Astrocyte (in vitro differentiated cells and primary cell): ENCODE measurements around the gene RALBP1. TPM values are rescaled to one million over a fixed set of nuclear protein-coding genes. Genes with fewer than 3 reads are reported as not detected.

Experiments
- DNase-seq: peaks from one replicate; pipeline ENCODE4 v3.0.0-alpha.2; 2010; ENCODE audit warnings: low read depth
- FAIRE-seq: peaks from 2 replicates; lab custom pipeline; 2011; peaks lifted over from hg19 to GRCh38; lab: Jason Lieb, UNC
- H2AFZ ChIP-seq: 2 replicates; pipeline ENCODE4 v1.6.0; 2012; ENCODE audit warnings: low read depth, low read length, inconsistent platforms
- H3K27ac ChIP-seq: 2 replicates; pipeline ENCODE4 v1.5.1; 2011; ENCODE audit warnings: low read depth, low read length, inconsistent platforms
- H3K27me3 ChIP-seq: 2 replicates; pipeline ENCODE4 v1.6.0; 2011; ENCODE audit warnings: low read length, inconsistent platforms; ENCODE audit not compliant: insufficient read depth
- H3K36me3 ChIP-seq: 2 replicates; pipeline ENCODE4 v1.5.1; 2011; ENCODE audit warnings: low read length, inconsistent platforms; ENCODE audit not compliant: insufficient read depth
- H3K4me1 ChIP-seq: 2 replicates; pipeline ENCODE4 v1.5.1; 2011; ENCODE audit warnings: low read length, inconsistent platforms; ENCODE audit not compliant: insufficient read depth
- H3K4me2 ChIP-seq: 2 replicates; pipeline ENCODE4 v1.6.0; 2012; ENCODE audit warnings: low read length, inconsistent platforms
- H3K4me3 ChIP-seq: 2 replicates; pipeline ENCODE4 v1.5.1; 2011; ENCODE audit warnings: low read depth, mild to moderate bottlenecking, low read length, inconsistent platforms; ENCODE audit not compliant: insufficient read depth
- H3K79me2 ChIP-seq: 2 replicates; pipeline ENCODE4 v1.6.0; 2012; ENCODE audit warnings: mild to moderate bottlenecking, low read length, inconsistent platforms; ENCODE audit not compliant: insufficient read depth
- H3K9ac ChIP-seq: 2 replicates; pipeline ENCODE4 v1.6.0; 2012; ENCODE audit warnings: mild to moderate bottlenecking, low read length, inconsistent platforms
- H3K9me3 ChIP-seq: 2 replicates; pipeline ENCODE4 v1.5.1; 2012; ENCODE audit warnings: low read depth, mild to moderate bottlenecking, low read length, inconsistent platforms; ENCODE audit not compliant: insufficient read depth
- H4K20me1 ChIP-seq: 2 replicates; pipeline ENCODE4 v1.6.0; 2012; ENCODE audit warnings: low read length, inconsistent platforms; ENCODE audit not compliant: insufficient read depth
- H3K27ac Mint-ChIP-seq: one replicate; pipeline ENCODE4 v1.8.0; 2021; ENCODE audit warnings: mild to moderate bottlenecking, mixed read lengths; ENCODE audit not compliant: unreplicated experiment
- H3K27me3 Mint-ChIP-seq: one replicate; pipeline ENCODE4 v1.8.0; 2021; ENCODE audit warnings: low read depth, mixed read lengths; ENCODE audit not compliant: unreplicated experiment
- H3K36me3 Mint-ChIP-seq: one replicate; pipeline ENCODE4 v1.8.0; 2021; ENCODE audit warnings: low read depth, mixed read lengths; ENCODE audit not compliant: unreplicated experiment
- H3K4me1 Mint-ChIP-seq: one replicate; pipeline ENCODE4 v1.8.0; 2021; ENCODE audit warnings: low read depth, mixed read lengths; ENCODE audit not compliant: unreplicated experiment
- H3K4me3 Mint-ChIP-seq: one replicate; pipeline ENCODE4 v1.8.0; 2021; ENCODE audit warnings: mild to moderate bottlenecking, moderate library complexity, mixed read lengths; ENCODE audit not compliant: unreplicated experiment
- H3K9me3 Mint-ChIP-seq: one replicate; pipeline ENCODE4 v1.8.0; 2021; ENCODE audit warnings: mild to moderate bottlenecking, mixed read lengths; ENCODE audit not compliant: unreplicated experiment
- EZH2 ChIP-seq: IDR thresholded peaks from 2 replicates; pipeline ENCODE4 v1.6.1; 2012; ENCODE audit warnings: mild to moderate bottlenecking, low read length, inconsistent platforms; ENCODE audit not compliant: insufficient read depth
- total RNA-seq: library from RNA; stranded (reverse); gene quantifications from 2 replicates; pipeline ENCODE4 v1.2.1, GENCODE V29; 2021
- TF ChIP-seq, protein P1 (sequence below): IDR thresholded peaks from 2 replicates; pipeline ENCODE4 v1.5.1; 2011; ENCODE audit warnings: low read depth, mild to moderate bottlenecking, inconsistent platforms, low read length, moderate library complexity; ENCODE audit not compliant: insufficient read depth

Gene RALBP1
- total RNA-seq, 1 donor from 2014 or later: 57.5 TPM

DNA sequence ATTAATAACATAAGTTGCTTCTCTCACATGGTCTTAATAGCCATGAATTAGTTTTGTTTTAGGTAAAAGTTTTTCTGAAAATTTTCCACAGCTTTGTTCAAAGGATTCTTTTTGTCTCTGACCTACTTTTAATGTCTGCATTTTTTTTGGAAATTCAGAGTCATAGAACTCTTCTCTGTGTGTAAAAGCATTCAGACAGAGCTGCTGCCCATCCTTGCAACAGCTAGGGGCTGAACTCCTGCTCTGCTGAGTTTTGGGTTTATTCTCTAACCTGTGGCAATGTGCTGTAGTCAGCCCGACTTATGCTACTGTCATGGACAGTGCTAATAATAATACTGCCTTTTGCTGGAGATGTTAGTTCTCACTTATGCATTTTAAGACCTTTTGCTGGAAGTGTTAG is 44.1 kb downstream of the RALBP1 start:
- Mint-ChIP-seq H3K36me3 (peaks cover 17% of the 10 kb centered on the region), H3K4me1 (no peaks in the 10 kb centered on the region), H3K9me3 (peaks cover 2% of the 10 kb centered on the region), H3K4me3 (no peak overlapping the region), H3K27ac (no peak overlapping the region), H3K27me3 (no peaks in the 10 kb centered on the region)
- TF ChIP-seq, protein P1, sequence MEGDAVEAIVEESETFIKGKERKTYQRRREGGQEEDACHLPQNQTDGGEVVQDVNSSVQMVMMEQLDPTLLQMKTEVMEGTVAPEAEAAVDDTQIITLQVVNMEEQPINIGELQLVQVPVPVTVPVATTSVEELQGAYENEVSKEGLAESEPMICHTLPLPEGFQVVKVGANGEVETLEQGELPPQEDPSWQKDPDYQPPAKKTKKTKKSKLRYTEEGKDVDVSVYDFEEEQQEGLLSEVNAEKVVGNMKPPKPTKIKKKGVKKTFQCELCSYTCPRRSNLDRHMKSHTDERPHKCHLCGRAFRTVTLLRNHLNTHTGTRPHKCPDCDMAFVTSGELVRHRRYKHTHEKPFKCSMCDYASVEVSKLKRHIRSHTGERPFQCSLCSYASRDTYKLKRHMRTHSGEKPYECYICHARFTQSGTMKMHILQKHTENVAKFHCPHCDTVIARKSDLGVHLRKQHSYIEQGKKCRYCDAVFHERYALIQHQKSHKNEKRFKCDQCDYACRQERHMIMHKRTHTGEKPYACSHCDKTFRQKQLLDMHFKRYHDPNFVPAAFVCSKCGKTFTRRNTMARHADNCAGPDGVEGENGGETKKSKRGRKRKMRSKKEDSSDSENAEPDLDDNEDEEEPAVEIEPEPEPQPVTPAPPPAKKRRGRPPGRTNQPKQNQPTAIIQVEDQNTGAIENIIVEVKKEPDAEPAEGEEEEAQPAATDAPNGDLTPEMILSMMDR: no peak
- TF ChIP-seq EZH2: no peak
- Histone ChIP-seq H3K4me2 (no peak overlapping the region), H3K9ac (no peak overlapping the region), H3K79me2 (peaks cover 2% of the 10 kb centered on the region), H3K36me3 (peaks cover 7% of the 10 kb centered on the region), H3K4me1 (peaks cover under 1% of the 10 kb centered on the region), H4K20me1 (peaks cover 12% of the 10 kb centered on the region), H3K4me3 (no peak overlapping the region), H2AFZ (no peak overlapping the region), H3K27me3 (no peaks in the 10 kb centered on the region), H3K9me3 (no peaks in the 10 kb centered on the region), H3K27ac (no peak overlapping the region)
- no peak for FAIRE-seq
- DNase-seq: no peak

DNA sequence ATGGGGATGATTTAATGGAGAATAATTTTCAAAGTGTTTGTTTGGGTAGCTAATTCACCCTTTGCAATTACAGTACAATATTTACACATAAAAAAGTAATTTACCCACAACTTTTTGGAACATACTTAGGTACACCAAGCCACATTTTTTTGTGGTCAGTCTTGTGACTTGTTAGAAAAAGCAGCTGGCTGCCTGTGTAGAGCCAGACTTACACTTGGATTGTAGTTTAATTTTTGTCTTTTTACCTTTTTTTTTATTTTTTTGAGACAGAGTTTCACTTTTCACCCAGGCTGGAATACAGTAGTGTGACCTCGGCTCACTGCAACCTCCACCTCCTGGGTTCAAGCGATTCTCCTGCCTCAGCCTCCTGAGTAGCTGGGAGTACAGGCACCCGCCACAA is 45.4 kb downstream of the RALBP1 start:
- no peak overlapping the region for H2AFZ ChIP-seq

DNA sequence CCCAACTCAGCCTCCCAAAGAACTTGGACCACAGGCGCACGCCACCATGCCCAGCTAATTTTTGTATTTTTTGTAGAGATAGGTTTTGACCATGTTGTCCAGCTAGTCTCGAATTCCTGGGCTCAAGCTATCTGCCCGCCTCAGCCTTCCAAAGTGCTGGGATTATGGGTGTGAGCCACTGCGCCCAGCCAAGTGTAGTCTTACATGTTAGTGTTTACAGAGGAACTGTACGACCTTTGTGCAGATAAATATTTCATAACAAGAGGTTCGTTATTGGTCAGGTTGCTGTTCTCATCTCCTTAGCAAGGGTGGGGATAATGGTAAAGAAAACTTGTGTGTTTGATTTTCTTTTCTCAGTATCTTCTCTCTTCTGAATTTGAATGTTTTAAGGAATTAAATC is 46.5 kb downstream of the RALBP1 start:
- Histone ChIP-seq H3K9ac (no peak overlapping the region), H3K27me3 (no peaks in the 10 kb centered on the region), H3K27ac (no peak overlapping the region), H3K9me3 (no peaks in the 10 kb centered on the region), H2AFZ (no peak overlapping the region), H3K4me3 (no peak overlapping the region), H3K4me2 (no peak overlapping the region), H3K4me1 (no peaks in the 10 kb centered on the region), H3K36me3 (peaks cover 7% of the 10 kb centered on the region), H3K79me2 (no peaks in the 10 kb centered on the region), H4K20me1 (peaks cover 3% of the 10 kb centered on the region)
- H3K36me3 Mint-ChIP-seq: peaks cover 26% of the 10 kb centered on the region
- no peak for TF ChIP-seq EZH2
- TF ChIP-seq, protein P1: no peak
- no peak for FAIRE-seq
- no peak for DNase-seq
- H3K27me3 Mint-ChIP-seq: no peaks in the 10 kb centered on the region
- H3K9me3 Mint-ChIP-seq: peaks cover 2% of the 10 kb centered on the region
- H3K27ac Mint-ChIP-seq: no peak overlapping the region
- H3K4me3 Mint-ChIP-seq: no peak overlapping the region
- H3K4me1 Mint-ChIP-seq: no peaks in the 10 kb centered on the region

More for the DNA sequence above, 45.4 kb downstream of the RALBP1 start:
- Histone ChIP-seq H3K4me2 (no peak overlapping the region), H3K4me3 (no peak overlapping the region), H3K27ac (no peak overlapping the region), H4K20me1 (peaks cover 12% of the 10 kb centered on the region), H3K4me1 (no peaks in the 10 kb centered on the region), H3K27me3 (no peaks in the 10 kb centered on the region), H3K36me3 (peaks cover 7% of the 10 kb centered on the region), H3K79me2 (peaks cover 2% of the 10 kb centered on the region), H3K9me3 (no peaks in the 10 kb centered on the region), H3K9ac (no peak overlapping the region)
- H3K4me1 Mint-ChIP-seq: no peaks in the 10 kb centered on the region
- DNase-seq: peak; percentile 39
- H3K27ac Mint-ChIP-seq: no peak overlapping the region
- no peak for FAIRE-seq
- H3K27me3 Mint-ChIP-seq: no peaks in the 10 kb centered on the region
- H3K4me3 Mint-ChIP-seq: no peak overlapping the region
- H3K36me3 Mint-ChIP-seq: peaks cover 20% of the 10 kb centered on the region
- no peak for TF ChIP-seq EZH2
- TF ChIP-seq, protein P1: no peak
- H3K9me3 Mint-ChIP-seq: peaks cover 2% of the 10 kb centered on the region
